H9 (cell line): Measurements from ENCODE around the gene CTNNA3. TPM values are rescaled to one million over a fixed set of nuclear protein-coding genes. Genes with fewer than 3 reads are reported as not detected.

Experiments used
- DNase-seq: peaks from one replicate; pipeline ENCODE4 v3.0.0-alpha.2; 2017
- H2AFZ ChIP-seq: one replicate; pipeline ENCODE4 v1.6.1; 2013; ENCODE audit warnings: mild to moderate bottlenecking, low read length, control low read depth, moderate library complexity
- H2AK5ac ChIP-seq: 2 replicates; pipeline ENCODE4 v1.6.1; 2013; ENCODE audit warnings: low read length, control low read depth, mixed read lengths; ENCODE audit not compliant: insufficient read length
- H2BK120ac ChIP-seq: one replicate; pipeline ENCODE4 v1.6.1; 2013; ENCODE audit warnings: low read depth, mild to moderate bottlenecking, low read length, control low read depth, inconsistent platforms; ENCODE audit not compliant: poor library complexity, severe bottlenecking
- H2BK12ac ChIP-seq: 2 replicates; pipeline ENCODE4 v1.6.1; 2013; ENCODE audit warnings: low read length, control low read depth, mixed read lengths, low read depth; ENCODE audit not compliant: insufficient read length
- H2BK15ac ChIP-seq: 2 replicates; pipeline ENCODE4 v1.6.1; 2013; ENCODE audit warnings: low read depth, low read length, control low read depth
- H2BK20ac ChIP-seq: one replicate; pipeline ENCODE4 v1.6.1; 2013; ENCODE audit warnings: low read depth, mild to moderate bottlenecking, low read length, control low read depth, inconsistent platforms; ENCODE audit not compliant: poor library complexity, severe bottlenecking
- H2BK5ac ChIP-seq: 2 replicates; pipeline ENCODE4 v1.6.1; 2013; ENCODE audit warnings: low read length, control low read depth, mixed read lengths; ENCODE audit not compliant: insufficient read length
- H3K14ac ChIP-seq: 2 replicates; pipeline ENCODE4 v1.6.1; 2013; ENCODE audit warnings: low read length, control low read depth; ENCODE audit not compliant: insufficient read depth
- H3K18ac ChIP-seq: 2 replicates; pipeline ENCODE4 v1.6.1; 2013; ENCODE audit warnings: low read depth, mild to moderate bottlenecking, mixed read lengths, low read length, control low read depth; ENCODE audit not compliant: insufficient read length
- H3K23ac ChIP-seq: 2 replicates; pipeline ENCODE4 v1.6.1; 2013; ENCODE audit warnings: low read length, control low read depth, mixed read lengths, low read depth; ENCODE audit not compliant: insufficient read length
- H3K23me2 ChIP-seq: 2 replicates; pipeline ENCODE4 v1.6.1; 2013; ENCODE audit warnings: low read depth, mild to moderate bottlenecking, mixed read lengths, low read length, control low read depth; ENCODE audit not compliant: insufficient read length, poor library complexity, severe bottlenecking
- H3K27ac ChIP-seq: 2 replicates; pipeline ENCODE4 v1.5.1; 2013; ENCODE audit warnings: low read length, control low read depth, mixed read lengths, low read depth; ENCODE audit not compliant: insufficient read length
- H3K27me3 ChIP-seq: 2 replicates; pipeline ENCODE4 v1.6.1; 2013; ENCODE audit warnings: low read length, control low read depth, inconsistent platforms; ENCODE audit not compliant: insufficient read depth
- H3K4ac ChIP-seq: 2 replicates; pipeline ENCODE4 v1.6.1; 2013; ENCODE audit warnings: low read depth, mild to moderate bottlenecking, control low read depth, inconsistent platforms, low read length, moderate library complexity
- H3K4me1 ChIP-seq: 2 replicates; pipeline ENCODE4 v1.6.1; 2013; ENCODE audit warnings: low read length, control low read depth, inconsistent platforms; ENCODE audit not compliant: insufficient read depth
- H3K4me2 ChIP-seq: 2 replicates; pipeline ENCODE4 v1.6.1; 2013; ENCODE audit warnings: low read length, control low read depth, mixed read lengths; ENCODE audit not compliant: insufficient read length, insufficient read depth
- H3K56ac ChIP-seq: 2 replicates; pipeline ENCODE4 v1.6.1; 2013; ENCODE audit warnings: low read depth, mild to moderate bottlenecking, mixed read lengths, low read length, control low read depth; ENCODE audit not compliant: insufficient read length
- H3K79me1 ChIP-seq: 2 replicates; pipeline ENCODE4 v1.6.1; 2013; ENCODE audit warnings: low read depth, mild to moderate bottlenecking, moderate library complexity, low read length, control low read depth, inconsistent platforms; ENCODE audit not compliant: insufficient read depth, poor library complexity, severe bottlenecking
- H3K79me2 ChIP-seq: 2 replicates; pipeline ENCODE4 v1.6.1; 2013; ENCODE audit warnings: low read length, control low read depth, inconsistent platforms; ENCODE audit not compliant: insufficient read depth
- H3K9ac ChIP-seq: 2 replicates; pipeline ENCODE4 v1.6.1; 2013; ENCODE audit warnings: low read length, control low read depth, mixed read lengths; ENCODE audit not compliant: insufficient read length; ENCODE audit errors: extremely low read depth
- H3K9me3 ChIP-seq: one replicate; pipeline ENCODE4 v1.6.1; 2013; ENCODE audit warnings: low read depth, low read length, inconsistent platforms; ENCODE audit not compliant: control insufficient read depth
- H3T11ph ChIP-seq: one replicate; pipeline ENCODE4 v1.6.1; 2013; ENCODE audit warnings: mild to moderate bottlenecking, low read length, control low read depth, inconsistent platforms
- H4K20me1 ChIP-seq: one replicate; pipeline ENCODE4 v1.6.1; 2013; ENCODE audit not compliant: control insufficient read depth, insufficient read length, insufficient read depth
- H4K5ac ChIP-seq: 2 replicates; pipeline ENCODE4 v1.6.1; 2013; ENCODE audit warnings: low read depth, mild to moderate bottlenecking, mixed read lengths, low read length, control low read depth; ENCODE audit not compliant: insufficient read length
- H4K8ac ChIP-seq: replicated peaks from 2 replicates; pipeline ENCODE4 v1.6.1; 2013; ENCODE audit warnings: low read length, control low read depth, mixed read lengths, low read depth; ENCODE audit not compliant: insufficient read length
- H4K91ac ChIP-seq: 2 replicates; pipeline ENCODE4 v1.6.1; 2013; ENCODE audit warnings: low read depth, mild to moderate bottlenecking, moderate library complexity, mixed read lengths, low read length, control low read depth; ENCODE audit not compliant: insufficient read length
- H3K27ac Mint-ChIP-seq, 3 experiments: 2 replicates in 2 of 3; 3 replicates in 1 of 3; pipeline ENCODE4 v1.8.0; 2020 to 2021; ENCODE audit warnings: mixed read lengths in 3 of 3, mild to moderate bottlenecking in 1 of 3, moderate library complexity in 1 of 3
- H3K27me3 Mint-ChIP-seq: 2 replicates; pipeline ENCODE4 v1.8.0; 2021; ENCODE audit warnings: low read depth, mild to moderate bottlenecking, moderate library complexity, mixed read lengths
- H3K36me3 Mint-ChIP-seq, 3 experiments: 2 replicates in 2 of 3; 3 replicates in 1 of 3; pipeline ENCODE4 v1.8.0; 2020 to 2021; ENCODE audit warnings: low read depth in 3 of 3, mixed read lengths in 3 of 3; ENCODE audit not compliant: insufficient read depth in 1 of 3
- H3K4me1 Mint-ChIP-seq, 2 experiments: 2 replicates each; pipeline ENCODE4 v1.8.0; 2020; ENCODE audit warnings: mixed read lengths in 2 of 2
- H3K4me3 Mint-ChIP-seq, 2 experiments: 2 replicates in 1 of 2; 3 replicates in 1 of 2; pipeline ENCODE4 v1.8.0; 2020 to 2021; ENCODE audit warnings: mild to moderate bottlenecking in 2 of 2, mixed read lengths in 2 of 2, moderate library complexity in 1 of 2
- H3K9me3 Mint-ChIP-seq, 2 experiments: 2 replicates in 1 of 2; 3 replicates in 1 of 2; pipeline ENCODE4 v1.8.0; 2020; ENCODE audit warnings: mild to moderate bottlenecking in 2 of 2, mixed read lengths in 2 of 2, moderate library complexity in 1 of 2
- WGBS: extraction: QIAGEN DNeasy Blood & Tissue Kit; methylation state at CpG from one replicate; pipeline ENCODE4 v1.1.7; 2013; ENCODE audit warnings: missing lambda C conversion rate, low lambda C conversion rate, mixed read lengths; ENCODE audit not compliant: insufficient read length; ENCODE audit errors: extremely low coverage; 5-methylcytosine and 5-hydroxymethylcytosine counted together
- total RNA-seq: library from RNA; stranded (reverse); gene quantifications from 2 replicates; pipeline ENCODE4 v1.2.1, GENCODE V29; 2021
- TF ChIP-seq, protein P1 (sequence below): fragments of 200-600 bp; sonication (generic); conservative IDR thresholded peaks from 3 replicates; pipeline ENCODE4 v1.8.0; 2021; ENCODE audit warnings: antibody characterized with exemption, mild to moderate bottlenecking

The CTNNA3 gene
- total RNA-seq, 1 experiment from 2014 or later, result 3.3 TPM

DNA sequence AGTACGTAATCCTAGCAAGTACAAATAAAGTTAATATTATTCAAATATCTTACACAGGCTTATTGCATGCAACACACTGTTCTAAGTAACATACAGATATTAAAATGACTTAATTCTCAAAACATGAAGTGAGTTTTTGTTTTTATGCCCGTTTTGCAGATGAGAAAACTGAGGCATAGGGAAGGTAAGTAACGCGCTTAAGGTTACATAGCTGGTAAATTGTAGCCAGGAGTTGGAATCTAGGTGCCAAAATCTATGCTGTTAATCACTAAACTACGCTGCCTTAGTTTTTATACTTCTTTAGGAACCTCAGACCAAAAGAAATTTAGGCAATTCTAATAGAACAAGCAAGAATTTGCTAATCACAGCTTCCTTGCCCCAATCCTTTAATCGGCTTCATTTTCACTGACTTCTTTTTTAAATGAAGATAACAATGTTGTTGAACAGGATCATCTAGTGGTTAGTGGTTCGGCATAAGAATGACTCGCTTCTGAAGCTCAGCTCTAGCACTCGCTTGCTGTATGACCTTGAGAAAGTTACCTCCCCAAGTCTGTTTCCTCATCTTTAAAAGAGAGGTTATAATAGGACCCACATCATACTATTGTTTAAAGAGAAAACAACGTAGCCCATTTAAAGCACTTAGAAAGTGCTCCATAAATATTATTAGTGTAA is 771.2 kb downstream of the CTNNA3 start:
- H3K27ac ChIP-seq, result no peak overlapping the region
- peak overlapping the region; percentile 57 to 79; a peak in 4 of 5 replicates for H3K4me3 Mint-ChIP-seq
- H2BK5ac ChIP-seq, result no peak overlapping the region
- no peak overlapping the region for H3K18ac ChIP-seq
- no peak overlapping the region for H2BK15ac ChIP-seq
- H3K9ac ChIP-seq, result no peak overlapping the region
- H3K9me3 Mint-ChIP-seq, result peaks cover 3 to 7% of the 10 kb centered on the region in 2 experiments; a peak in 3 of 5 replicates
- H4K20me1 ChIP-seq, result no peaks in the 10 kb centered on the region
- H3K23ac ChIP-seq, result no peak overlapping the region
- H3K4me1 ChIP-seq, result peaks cover 13% of the 10 kb centered on the region
- peaks cover 10% of the 10 kb centered on the region for H3K23me2 ChIP-seq
- H3K4me2 ChIP-seq, result peak overlapping the region; percentile 82
- no peak overlapping the region for H3K4ac ChIP-seq
- no peak for DNase-seq
- H3K4me1 Mint-ChIP-seq, result peaks cover 47 to 59% of the 10 kb centered on the region in 2 experiments
- TF ChIP-seq, protein P1, sequence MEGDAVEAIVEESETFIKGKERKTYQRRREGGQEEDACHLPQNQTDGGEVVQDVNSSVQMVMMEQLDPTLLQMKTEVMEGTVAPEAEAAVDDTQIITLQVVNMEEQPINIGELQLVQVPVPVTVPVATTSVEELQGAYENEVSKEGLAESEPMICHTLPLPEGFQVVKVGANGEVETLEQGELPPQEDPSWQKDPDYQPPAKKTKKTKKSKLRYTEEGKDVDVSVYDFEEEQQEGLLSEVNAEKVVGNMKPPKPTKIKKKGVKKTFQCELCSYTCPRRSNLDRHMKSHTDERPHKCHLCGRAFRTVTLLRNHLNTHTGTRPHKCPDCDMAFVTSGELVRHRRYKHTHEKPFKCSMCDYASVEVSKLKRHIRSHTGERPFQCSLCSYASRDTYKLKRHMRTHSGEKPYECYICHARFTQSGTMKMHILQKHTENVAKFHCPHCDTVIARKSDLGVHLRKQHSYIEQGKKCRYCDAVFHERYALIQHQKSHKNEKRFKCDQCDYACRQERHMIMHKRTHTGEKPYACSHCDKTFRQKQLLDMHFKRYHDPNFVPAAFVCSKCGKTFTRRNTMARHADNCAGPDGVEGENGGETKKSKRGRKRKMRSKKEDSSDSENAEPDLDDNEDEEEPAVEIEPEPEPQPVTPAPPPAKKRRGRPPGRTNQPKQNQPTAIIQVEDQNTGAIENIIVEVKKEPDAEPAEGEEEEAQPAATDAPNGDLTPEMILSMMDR, result no peak
- peaks cover 0 to 11% (median 7%) of the 10 kb centered on the region in 3 experiments; a peak in 4 of 7 replicates for H3K36me3 Mint-ChIP-seq
- H4K91ac ChIP-seq, result no peak overlapping the region
- H3K27me3 ChIP-seq, result peaks cover 2% of the 10 kb centered on the region; the same call in 1 of the 2 replicates
- H3K27me3 Mint-ChIP-seq, result peaks cover 35% of the 10 kb centered on the region
- no peak overlapping the region for H2BK12ac ChIP-seq
- no peak overlapping the region for H2BK120ac ChIP-seq
- H3K79me1 ChIP-seq, result no peaks in the 10 kb centered on the region
- no peak overlapping the region for H2AK5ac ChIP-seq
- H3K9me3 ChIP-seq, result no peaks in the 10 kb centered on the region
- H3K27ac Mint-ChIP-seq, result peak overlapping the region in 1 of 3 experiments; percentile 91; a peak in 2 of 7 replicates
- H3K14ac ChIP-seq, result no peak overlapping the region
- no peak overlapping the region for H2BK20ac ChIP-seq
- no peak overlapping the region for H3T11ph ChIP-seq
- no peak overlapping the region for H4K5ac ChIP-seq
- H3K79me2 ChIP-seq, result no peaks in the 10 kb centered on the region
- WGBS, result no CpG with 5 or more reads among the region's 10 CpGs
- H2AFZ ChIP-seq, result no peak overlapping the region
- no peak overlapping the region for H4K8ac ChIP-seq
- no peak overlapping the region for H3K56ac ChIP-seq
